HCT116 (cell line): Measurements from ENCODE around the gene PLCB2. TPM values are rescaled to one million over a fixed set of nuclear protein-coding genes. Genes with fewer than 3 reads are reported as not detected.

Experiments
- ATAC-seq: fragments of 200-7000 bp; cut with Tn5 transposase; 2 replicates; pipeline ENCODE4 v1.9.1; 2020; ENCODE audit warnings: mild to moderate bottlenecking, moderate library complexity
- BruUV-seq: library from RNA; stranded (reverse); fragments of 400-500 nt; replicated peaks from 2 replicates; lab custom pipeline; 2021; lab: Mats Ljungman, UMichigan
- CTCF ChIA-PET: fragments of 300-600 bp; sonication (Branson Sonifier 250); formaldehyde crosslinking; loops from one replicate; lab custom pipeline; 2021; ENCODE audit warnings: antibody characterized with exemption; lab: Charles Lee
- POLR2A ChIA-PET: fragments of 300-600, 350-600 bp; sonication (Branson Sonifier 250); formaldehyde crosslinking; loops from one replicate; lab custom pipeline; 2021; ENCODE audit warnings: antibody characterized with exemption; lab: Charles Lee
- RAD21 ChIA-PET, 2 experiments: fragments of 300-600 bp; sonication (Branson Sonifier 250); formaldehyde crosslinking; loops; one replicate each; lab custom pipeline; 2023; ENCODE audit warnings: low total read pairs in 2 of 2; ENCODE audit not compliant: uncharacterized antibody in 2 of 2, unreplicated experiment in 2 of 2, low non-redundant PET in 1 of 2; lab: Charles Lee
- DNase-seq: peaks from one replicate; pipeline ENCODE4 v3.0.0-alpha.2; 2010; ENCODE audit warnings: low read depth, low spot score
- H2AFZ ChIP-seq: fragments of 200-600 bp; shearing (Covaris generic), sonication (generic); 2 replicates; pipeline ENCODE4 v1.6.1; 2017; ENCODE audit warnings: low read depth, mixed run types, mixed read lengths, antibody characterized with exemption, low read length; ENCODE audit not compliant: poor library complexity, severe bottlenecking
- H3K27ac ChIP-seq: 2 replicates; pipeline ENCODE4 v1.5.1; 2012; ENCODE audit warnings: low read depth, low read length
- H3K27me3 ChIP-seq: fragments of 200-600 bp; sonication (generic); 2 replicates; pipeline ENCODE4 v1.6.1; 2016; ENCODE audit warnings: mixed run types, low read length, mixed read lengths; ENCODE audit not compliant: insufficient read depth
- H3K36me3 ChIP-seq, 2 experiments: fragments of 200-500 bp in 1 of 2; fragments of 200-600 bp in 1 of 2; sonication (Bioruptor generic) in 1 of 2; sonication (generic) in 1 of 2; 2 replicates each; pipeline versions ENCODE4 v1.5.1 to v1.6.1; 2014 to 2016; ENCODE audit warnings: low read length in 2 of 2, inconsistent platforms in 1 of 2, mixed read lengths in 1 of 2, mixed run types in 1 of 2; ENCODE audit not compliant: insufficient read depth in 2 of 2, control insufficient read depth in 1 of 2
- H3K4me1 ChIP-seq, 2 experiments: fragments of 200-600 bp in 1 of 2; sonication (generic) in 1 of 2; 2 replicates each; pipeline versions ENCODE4 v1.5.1 to v1.6.1; 2012 to 2017; ENCODE audit warnings: low read length in 2 of 2, inconsistent platforms in 1 of 2, mild to moderate bottlenecking in 1 of 2, mixed read lengths in 1 of 2, mixed run types in 1 of 2, moderate library complexity in 1 of 2; ENCODE audit not compliant: insufficient read depth in 2 of 2, control insufficient read depth in 1 of 2
- H3K4me2 ChIP-seq: fragments of 200-600 bp; sonication (generic); 2 replicates; pipeline ENCODE4 v1.6.1; 2017; ENCODE audit warnings: mixed run types, low read length, mixed read lengths
- H3K4me3 ChIP-seq, 2 experiments: fragments of 200-600 bp in 1 of 2; sonication (generic) in 1 of 2; replicated peaks in 1 of 2; 2 replicates each; pipeline ENCODE4 v1.5.1; 2011 to 2016; ENCODE audit warnings: low read length in 2 of 2, control low read depth in 1 of 2, low read depth in 1 of 2, mild to moderate bottlenecking in 1 of 2, mixed read lengths in 1 of 2, mixed run types in 1 of 2
- H3K79me2 ChIP-seq: fragments of 200-600 bp; sonication (generic); 2 replicates; pipeline ENCODE4 v1.6.1; 2017; ENCODE audit warnings: mild to moderate bottlenecking, mixed run types, low read length, moderate library complexity, mixed read lengths; ENCODE audit not compliant: insufficient read depth
- H3K9ac ChIP-seq: fragments of 200-600 bp; sonication (generic); 2 replicates; pipeline ENCODE4 v1.6.1; 2016; ENCODE audit warnings: low read length, mixed read lengths
- H3K9me2 ChIP-seq: fragments of 200-600 bp; sonication (generic), shearing (Covaris generic); 2 replicates; pipeline ENCODE4 v1.6.1; 2017; ENCODE audit warnings: mixed run types, mild to moderate bottlenecking, moderate library complexity; ENCODE audit not compliant: insufficient read depth
- H3K9me3 ChIP-seq, 2 experiments: fragments of 200-500 bp in 1 of 2; fragments of 200-600 bp in 1 of 2; sonication (Bioruptor generic) in 1 of 2; sonication (generic) in 1 of 2; 2 replicates each; pipeline ENCODE4 v1.6.1; 2014 to 2017; ENCODE audit warnings: low read length in 2 of 2, mixed read lengths in 2 of 2, inconsistent platforms in 1 of 2, low read depth in 1 of 2, mild to moderate bottlenecking in 1 of 2, mixed run types in 1 of 2, moderate library complexity in 1 of 2; ENCODE audit not compliant: control insufficient read depth in 1 of 2, insufficient read depth in 1 of 2
- H4K20me1 ChIP-seq: fragments of 200-600 bp; sonication (generic), shearing (Covaris generic); 2 replicates; pipeline ENCODE4 v1.6.1; 2017; ENCODE audit warnings: mixed run types, mild to moderate bottlenecking, moderate library complexity; ENCODE audit not compliant: insufficient read depth
- CBX3 ChIP-seq: IDR thresholded peaks from 2 replicates; pipeline ENCODE4 v1.6.1; 2012; ENCODE audit warnings: low read depth
- CEBPB ChIP-seq: IDR thresholded peaks from 2 replicates; pipeline ENCODE4 v1.6.1; 2012; ENCODE audit warnings: low read depth
- EGR1 ChIP-seq: IDR thresholded peaks from 2 replicates; pipeline ENCODE4 v1.6.1; 2012; ENCODE audit warnings: low read depth
- EZH2 ChIP-seq: fragments of 200-600 bp; sonication (generic); IDR thresholded peaks from 2 replicates; pipeline ENCODE4 v1.6.1; 2017; ENCODE audit warnings: antibody characterized with exemption, mixed run types
- EZH2phosphoT487 ChIP-seq: fragments of 200-600 bp; IDR thresholded peaks from 2 replicates; pipeline ENCODE4 v1.6.1; 2018; ENCODE audit warnings: antibody characterized with exemption, borderline replicate concordance
- JUND ChIP-seq: IDR thresholded peaks from 2 replicates; pipeline ENCODE4 v1.6.1; 2012
- POLR2A ChIP-seq: IDR thresholded peaks from 2 replicates; pipeline ENCODE4 v1.7.0; 2011; ENCODE audit warnings: borderline replicate concordance; ENCODE audit not compliant: insufficient read depth, insufficient read length; ENCODE audit errors: extremely low read depth
- SIN3A ChIP-seq: IDR thresholded peaks from 2 replicates; pipeline ENCODE4 v1.6.1; 2012; ENCODE audit warnings: low read depth
- SP1 ChIP-seq: IDR thresholded peaks from 2 replicates; pipeline ENCODE4 v1.6.1; 2012; ENCODE audit warnings: low read depth
- SRF ChIP-seq: IDR thresholded peaks from 2 replicates; pipeline ENCODE4 v1.6.1; 2012; ENCODE audit warnings: low read depth
- TCF7L2 ChIP-seq: IDR thresholded peaks from 2 replicates; pipeline ENCODE4 v1.7.0; 2011; ENCODE audit warnings: borderline replicate concordance, inconsistent platforms; ENCODE audit not compliant: insufficient read depth, insufficient read length; ENCODE audit errors: extremely low read depth
- YY1 ChIP-seq: IDR thresholded peaks from 2 replicates; pipeline ENCODE4 v1.6.1; 2011; ENCODE audit warnings: low read length, low read depth, moderate library complexity, mild to moderate bottlenecking; ENCODE audit not compliant: insufficient replicate concordance; ENCODE audit errors: extremely low read depth
- ZFX ChIP-seq: fragments of 450-650 bp; IDR thresholded peaks from 2 replicates; pipeline ENCODE4 v1.6.1; 2017
- ZNF274 ChIP-seq: fragments of 200-500 bp; sonication (Bioruptor generic); IDR thresholded peaks from 2 replicates; pipeline ENCODE4 v1.6.1; 2014; ENCODE audit warnings: mild to moderate bottlenecking, low read depth, low read length, inconsistent platforms
- intact Hi-C: fragments of 100-400 bp; cut with micrococcal nuclease; formaldehyde crosslinking; loops from 2 replicates; pipeline ENCODE4 v1.10.0; 2022
- total RNA-seq: library from RNA; stranded (reverse); gene quantifications from one replicate; pipeline ENCODE4 v1.2.1, GENCODE V29; 2021; ENCODE audit not compliant: unreplicated experiment
- TF ChIP-seq, protein P1 (sequence below): IDR thresholded peaks from 2 replicates; pipeline ENCODE4 v1.6.1; 2011; ENCODE audit warnings: mild to moderate bottlenecking, low read length, moderate library complexity; ENCODE audit not compliant: insufficient replicate concordance; ENCODE audit errors: extremely low read depth
- TF ChIP-seq, protein P2 (sequence below), 3 experiments: fragments of 200-600 bp in 1 of 3; sonication (generic) in 1 of 3; IDR thresholded peaks in 2 of 3; conservative IDR thresholded peaks in 1 of 3; 2 replicates each; pipeline ENCODE4 v1.5.1; 2012 to 2017; ENCODE audit warnings: low read depth in 2 of 3, low read length in 2 of 3, antibody characterized with exemption in 1 of 3, borderline replicate concordance in 1 of 3, control low read depth in 1 of 3, mild to moderate bottlenecking in 1 of 3, mixed read lengths in 1 of 3, mixed run types in 1 of 3, moderate library complexity in 1 of 3; ENCODE audit not compliant: insufficient read depth in 1 of 3
- TF ChIP-seq, protein P3 (sequence below): IDR thresholded peaks from 2 replicates; pipeline ENCODE4 v1.6.1; 2012; ENCODE audit warnings: low read depth
- TF ChIP-seq, protein P4 (sequence below): IDR thresholded peaks from 2 replicates; pipeline ENCODE4 v1.6.1; 2012
- TF ChIP-seq, protein P5 (sequence below): IDR thresholded peaks from 2 replicates; pipeline ENCODE4 v1.6.1; 2012

Gene PLCB2
- total RNA-seq, 1 experiment from 2014 or later, result 2.8 TPM

DNA sequence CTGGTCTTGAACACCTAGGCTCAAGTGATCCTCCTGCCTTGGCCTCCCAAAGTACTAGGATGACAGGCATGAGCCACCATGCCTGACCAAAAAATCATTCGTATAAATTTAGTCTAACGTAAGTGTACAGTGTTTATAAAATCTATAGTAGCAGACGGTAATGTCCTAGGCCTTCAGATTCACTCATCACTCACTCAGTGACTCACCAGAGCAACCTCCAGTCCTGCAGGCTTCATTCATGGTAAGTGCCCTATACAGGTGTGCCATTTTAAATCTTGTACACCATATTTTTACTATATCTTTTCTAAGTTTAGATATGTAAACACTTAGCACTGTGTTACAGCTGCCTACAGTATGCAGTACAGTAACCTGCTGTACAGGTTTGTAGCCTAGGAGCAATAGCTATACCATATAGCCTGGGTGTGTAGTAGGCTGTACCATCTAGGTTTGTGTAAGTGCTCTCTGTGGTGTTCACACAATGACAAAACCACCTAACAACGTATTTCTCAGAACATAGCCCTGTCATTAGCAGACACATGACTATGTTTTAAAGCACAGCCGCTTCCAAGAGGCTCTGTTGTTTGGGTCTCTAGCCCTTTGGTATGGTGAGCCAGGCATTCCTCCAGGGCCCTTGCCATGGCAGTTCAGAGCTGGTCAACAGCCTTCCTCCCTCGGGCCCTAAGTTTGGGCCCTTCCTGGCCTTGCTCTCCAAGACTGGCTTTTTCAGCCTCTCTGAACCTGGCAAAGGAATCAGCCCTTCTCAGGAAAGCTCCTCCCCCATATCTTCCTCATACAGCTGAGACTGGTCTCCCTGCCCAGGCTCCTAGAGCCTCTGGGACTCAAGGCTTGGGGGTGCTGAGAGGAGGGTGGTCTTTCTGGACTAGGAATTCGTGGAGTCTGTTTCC lies 34.9 kb upstream of the PLCB2 start:
- no peaks in the 10 kb centered on the region for H3K27me3 ChIP-seq
- intact Hi-C loops, result loop anchor here (10.0 kb wide), 1 partner anchor 162 kb away; no protein-coding TSS in a partner anchor
- H3K9ac ChIP-seq, result no peak overlapping the region
- ChIA-PET POLR2A (no interaction called here), CTCF (interaction anchor here (0.8 to 2.9 kb wide), 4 partner anchors 13 to 20 kb away, joined by 3 to 22 read pairs (median 3); partner anchors contain the start of gene DISP2), RAD21 (no interaction called here)
- DNase-seq (no peak), ATAC-seq (no peak)
- no peak overlapping the region for H3K4me3 ChIP-seq
- no peaks in the 10 kb centered on the region for H3K9me2 ChIP-seq
- no peaks in the 10 kb centered on the region for H3K9me3 ChIP-seq
- BruUV-seq, result no TSS peak
- H3K27ac ChIP-seq, result no peak overlapping the region
- H3K4me1 ChIP-seq, result peaks cover 38 to 78% of the 10 kb centered on the region in 2 experiments
- no peaks in the 10 kb centered on the region for H4K20me1 ChIP-seq
- TF ChIP-seq, protein P1, sequence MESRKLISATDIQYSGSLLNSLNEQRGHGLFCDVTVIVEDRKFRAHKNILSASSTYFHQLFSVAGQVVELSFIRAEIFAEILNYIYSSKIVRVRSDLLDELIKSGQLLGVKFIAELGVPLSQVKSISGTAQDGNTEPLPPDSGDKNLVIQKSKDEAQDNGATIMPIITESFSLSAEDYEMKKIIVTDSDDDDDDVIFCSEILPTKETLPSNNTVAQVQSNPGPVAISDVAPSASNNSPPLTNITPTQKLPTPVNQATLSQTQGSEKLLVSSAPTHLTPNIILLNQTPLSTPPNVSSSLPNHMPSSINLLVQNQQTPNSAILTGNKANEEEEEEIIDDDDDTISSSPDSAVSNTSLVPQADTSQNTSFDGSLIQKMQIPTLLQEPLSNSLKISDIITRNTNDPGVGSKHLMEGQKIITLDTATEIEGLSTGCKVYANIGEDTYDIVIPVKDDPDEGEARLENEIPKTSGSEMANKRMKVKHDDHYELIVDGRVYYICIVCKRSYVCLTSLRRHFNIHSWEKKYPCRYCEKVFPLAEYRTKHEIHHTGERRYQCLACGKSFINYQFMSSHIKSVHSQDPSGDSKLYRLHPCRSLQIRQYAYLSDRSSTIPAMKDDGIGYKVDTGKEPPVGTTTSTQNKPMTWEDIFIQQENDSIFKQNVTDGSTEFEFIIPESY, result no peak
- TF ChIP-seq YY1, result no peak
- no peak for TF ChIP-seq ZFX
- TF ChIP-seq SRF, result no peak
- TF ChIP-seq, protein P2, sequence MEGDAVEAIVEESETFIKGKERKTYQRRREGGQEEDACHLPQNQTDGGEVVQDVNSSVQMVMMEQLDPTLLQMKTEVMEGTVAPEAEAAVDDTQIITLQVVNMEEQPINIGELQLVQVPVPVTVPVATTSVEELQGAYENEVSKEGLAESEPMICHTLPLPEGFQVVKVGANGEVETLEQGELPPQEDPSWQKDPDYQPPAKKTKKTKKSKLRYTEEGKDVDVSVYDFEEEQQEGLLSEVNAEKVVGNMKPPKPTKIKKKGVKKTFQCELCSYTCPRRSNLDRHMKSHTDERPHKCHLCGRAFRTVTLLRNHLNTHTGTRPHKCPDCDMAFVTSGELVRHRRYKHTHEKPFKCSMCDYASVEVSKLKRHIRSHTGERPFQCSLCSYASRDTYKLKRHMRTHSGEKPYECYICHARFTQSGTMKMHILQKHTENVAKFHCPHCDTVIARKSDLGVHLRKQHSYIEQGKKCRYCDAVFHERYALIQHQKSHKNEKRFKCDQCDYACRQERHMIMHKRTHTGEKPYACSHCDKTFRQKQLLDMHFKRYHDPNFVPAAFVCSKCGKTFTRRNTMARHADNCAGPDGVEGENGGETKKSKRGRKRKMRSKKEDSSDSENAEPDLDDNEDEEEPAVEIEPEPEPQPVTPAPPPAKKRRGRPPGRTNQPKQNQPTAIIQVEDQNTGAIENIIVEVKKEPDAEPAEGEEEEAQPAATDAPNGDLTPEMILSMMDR (IDR thresholded peaks at IDR 0.05 in 2 of 3, conservative IDR thresholded peaks at IDR 0.05 in 1 of 3; ENCODE audit: borderline replicate concordance in 1 of 3, insufficient read depth in 1 of 3, low read depth in 2 of 3, low read length in 2 of 3), result no peak
- TF ChIP-seq, protein P3, sequence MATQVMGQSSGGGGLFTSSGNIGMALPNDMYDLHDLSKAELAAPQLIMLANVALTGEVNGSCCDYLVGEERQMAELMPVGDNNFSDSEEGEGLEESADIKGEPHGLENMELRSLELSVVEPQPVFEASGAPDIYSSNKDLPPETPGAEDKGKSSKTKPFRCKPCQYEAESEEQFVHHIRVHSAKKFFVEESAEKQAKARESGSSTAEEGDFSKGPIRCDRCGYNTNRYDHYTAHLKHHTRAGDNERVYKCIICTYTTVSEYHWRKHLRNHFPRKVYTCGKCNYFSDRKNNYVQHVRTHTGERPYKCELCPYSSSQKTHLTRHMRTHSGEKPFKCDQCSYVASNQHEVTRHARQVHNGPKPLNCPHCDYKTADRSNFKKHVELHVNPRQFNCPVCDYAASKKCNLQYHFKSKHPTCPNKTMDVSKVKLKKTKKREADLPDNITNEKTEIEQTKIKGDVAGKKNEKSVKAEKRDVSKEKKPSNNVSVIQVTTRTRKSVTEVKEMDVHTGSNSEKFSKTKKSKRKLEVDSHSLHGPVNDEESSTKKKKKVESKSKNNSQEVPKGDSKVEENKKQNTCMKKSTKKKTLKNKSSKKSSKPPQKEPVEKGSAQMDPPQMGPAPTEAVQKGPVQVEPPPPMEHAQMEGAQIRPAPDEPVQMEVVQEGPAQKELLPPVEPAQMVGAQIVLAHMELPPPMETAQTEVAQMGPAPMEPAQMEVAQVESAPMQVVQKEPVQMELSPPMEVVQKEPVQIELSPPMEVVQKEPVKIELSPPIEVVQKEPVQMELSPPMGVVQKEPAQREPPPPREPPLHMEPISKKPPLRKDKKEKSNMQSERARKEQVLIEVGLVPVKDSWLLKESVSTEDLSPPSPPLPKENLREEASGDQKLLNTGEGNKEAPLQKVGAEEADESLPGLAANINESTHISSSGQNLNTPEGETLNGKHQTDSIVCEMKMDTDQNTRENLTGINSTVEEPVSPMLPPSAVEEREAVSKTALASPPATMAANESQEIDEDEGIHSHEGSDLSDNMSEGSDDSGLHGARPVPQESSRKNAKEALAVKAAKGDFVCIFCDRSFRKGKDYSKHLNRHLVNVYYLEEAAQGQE, result no peak
- TF ChIP-seq SP1, result no peak
- TF ChIP-seq POLR2A, result no peak
- TF ChIP-seq EZH2, result no peak
- TF ChIP-seq EZH2phosphoT487, result no peak
- TF ChIP-seq CEBPB, result no peak
- TF ChIP-seq, protein P4, sequence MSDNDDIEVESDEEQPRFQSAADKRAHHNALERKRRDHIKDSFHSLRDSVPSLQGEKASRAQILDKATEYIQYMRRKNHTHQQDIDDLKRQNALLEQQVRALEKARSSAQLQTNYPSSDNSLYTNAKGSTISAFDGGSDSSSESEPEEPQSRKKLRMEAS, result no peak
- no peak for TF ChIP-seq CBX3
- TF ChIP-seq, protein P5, sequence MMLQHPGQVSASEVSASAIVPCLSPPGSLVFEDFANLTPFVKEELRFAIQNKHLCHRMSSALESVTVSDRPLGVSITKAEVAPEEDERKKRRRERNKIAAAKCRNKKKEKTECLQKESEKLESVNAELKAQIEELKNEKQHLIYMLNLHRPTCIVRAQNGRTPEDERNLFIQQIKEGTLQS, result no peak
- TF ChIP-seq TCF7L2, result no peak
- no peak for TF ChIP-seq JUND
- TF ChIP-seq ZNF274, result no peak
- TF ChIP-seq SIN3A, result no peak
- TF ChIP-seq EGR1, result no peak
- peaks cover 5% of the 10 kb centered on the region; the same call in 1 of the 2 replicates for H3K79me2 ChIP-seq
- H2AFZ ChIP-seq, result no peak overlapping the region
- no peaks in the 10 kb centered on the region for H3K36me3 ChIP-seq
- H3K4me2 ChIP-seq, result no peak overlapping the region
